GM21737 (cell line): ENCODE results near the gene PRKAG2.

Experiments used
- ATAC-seq: cut with Tn5 transposase; IDR thresholded peaks from one replicate; pipeline ENCODE4 v1.9.1; 2021; ENCODE audit warnings: mild to moderate bottlenecking, moderate library complexity; ENCODE audit not compliant: unreplicated experiment

Gene PRKAG2

DNA sequence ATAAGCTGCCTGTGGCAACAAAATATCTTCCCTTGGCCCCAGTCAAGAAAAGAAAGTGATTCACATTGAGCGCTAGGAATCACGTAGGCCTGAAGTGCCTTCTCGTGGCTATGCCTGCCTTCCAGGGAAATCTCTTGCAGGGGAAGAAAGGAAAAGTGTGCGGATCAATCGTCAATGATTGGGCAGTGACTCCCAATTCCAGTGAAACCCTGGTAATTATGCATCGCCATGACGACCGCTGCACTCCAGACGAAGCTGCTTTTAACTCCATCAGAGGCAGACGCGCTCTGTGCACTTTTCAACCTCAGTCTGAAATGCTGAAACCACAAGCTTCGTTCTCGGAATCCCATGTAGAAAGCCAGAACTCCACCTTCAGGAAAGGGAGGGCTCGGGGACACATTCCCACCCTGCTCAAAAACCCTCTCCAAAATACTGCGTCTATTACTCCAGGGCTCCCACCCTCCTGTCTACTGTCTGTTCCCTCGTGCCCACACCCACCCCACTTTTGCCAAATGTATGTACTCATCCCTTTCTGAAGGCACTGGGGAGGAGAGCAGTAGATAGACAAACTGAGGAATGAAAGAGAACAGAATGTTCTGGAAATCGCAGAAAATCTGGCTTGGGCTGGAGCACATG, 24.2 kb upstream of the PRKAG2 start:
- no peak for ATAC-seq

DNA sequence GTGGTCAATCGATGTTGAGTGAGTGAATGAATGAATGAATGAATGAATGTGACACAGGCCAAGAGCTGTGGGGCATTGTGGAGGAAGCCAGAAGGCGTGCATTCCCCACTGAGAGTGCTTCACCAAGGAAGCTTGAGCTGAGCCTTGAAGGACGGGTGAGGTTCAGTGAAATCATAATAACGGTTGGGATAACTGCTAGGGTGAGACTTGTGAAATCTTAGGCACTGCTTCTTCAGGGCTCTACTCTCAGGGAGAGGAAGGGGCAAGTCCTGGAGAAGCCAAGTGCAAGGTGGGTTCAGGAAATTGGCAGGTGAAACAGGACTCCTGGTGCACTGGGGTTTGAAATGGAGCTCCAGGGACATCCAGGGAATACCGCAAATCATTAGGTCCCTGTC, 23.7 kb upstream of the PRKAG2 start:
- ATAC-seq: no peak

GRCh38 chr7:151899513-151900360, 22.8 kb upstream of the PRKAG2 start:
- no peak for ATAC-seq

GRCh38 chr7:151897951-151898686, 21.2 kb upstream of the PRKAG2 start:
- no peak for ATAC-seq

- no peak for ATAC-seq
These were observed 20.3 kb upstream of the PRKAG2 start for GRCh38 chr7:151897161-151897731.

GRCh38 chr7:151896486-151896885, 19.6 kb upstream of the PRKAG2 start:
- no peak for ATAC-seq

DNA sequence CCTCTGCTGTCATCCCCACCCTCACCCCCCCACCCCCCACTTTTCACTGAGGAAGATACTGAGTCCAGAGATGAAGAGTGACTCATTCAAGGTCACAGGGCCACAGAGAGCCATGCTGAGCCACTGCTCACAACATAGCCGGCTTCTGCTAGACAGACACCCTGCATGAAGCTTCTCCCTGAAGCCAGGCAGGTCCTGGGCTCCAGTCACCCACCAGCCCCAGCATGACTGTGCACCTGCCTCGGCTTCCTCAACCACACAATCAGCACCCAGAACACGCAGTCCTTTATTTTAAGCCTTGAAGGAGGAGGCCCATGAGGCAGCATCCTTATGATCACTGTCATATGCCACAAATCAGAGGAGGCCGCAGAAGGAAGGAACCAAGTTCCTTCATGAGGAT, 19.2 kb upstream of the PRKAG2 start:
- ATAC-seq: no peak

- no peak for ATAC-seq
These were observed 18.7 kb upstream of the PRKAG2 start for GRCh38 chr7:151895631-151896031.

- ATAC-seq: no peak
These were observed 18.2 kb upstream of the PRKAG2 start for GRCh38 chr7:151895008-151895630.

GRCh38 chr7:151894111-151895007, 17.4 kb upstream of the PRKAG2 start:
- ATAC-seq: no peak

GRCh38 chr7:151893405-151893923, 16.5 kb upstream of the PRKAG2 start:
- no peak for ATAC-seq

DNA sequence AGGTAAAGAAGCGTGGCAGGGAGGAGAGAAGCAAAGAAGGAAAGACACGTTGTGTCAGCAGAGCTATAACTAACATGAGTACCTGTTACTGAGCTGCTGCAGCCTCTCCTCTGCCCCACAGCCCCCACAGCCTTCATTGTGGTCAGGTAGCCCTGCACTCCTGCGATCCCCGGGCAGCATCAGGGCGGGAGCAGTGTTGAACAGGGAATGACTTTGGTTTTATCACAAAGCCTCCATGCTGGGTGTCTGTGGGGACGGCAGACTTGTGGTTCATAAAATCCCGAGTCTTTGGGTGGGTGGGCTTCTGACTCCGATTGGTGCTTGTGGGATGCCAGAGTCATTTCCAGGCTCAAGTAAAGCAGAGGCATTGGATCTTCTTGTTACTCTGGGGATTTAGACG, 14.8 kb upstream of the PRKAG2 start:
- no peak for ATAC-seq

DNA sequence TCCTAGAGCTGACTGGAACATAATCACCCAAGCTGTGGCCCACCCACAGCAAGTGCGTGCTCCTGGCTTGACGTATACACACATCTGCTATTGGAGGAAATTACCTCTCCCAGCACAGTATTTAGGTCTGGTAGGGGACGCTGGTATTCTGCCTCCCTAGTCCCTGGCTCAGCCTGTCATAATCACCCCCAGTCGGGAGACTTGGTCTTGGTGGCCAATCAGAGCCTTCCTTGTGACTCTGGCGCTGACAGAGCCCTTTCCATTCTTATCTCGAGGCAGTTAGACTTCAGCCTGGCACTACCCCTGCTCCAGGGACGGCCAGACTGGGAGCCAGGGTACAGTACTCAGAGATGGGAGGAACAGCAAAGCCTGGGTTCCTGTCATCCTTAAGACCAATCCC, 14.3 kb upstream of the PRKAG2 start:
- no peak for ATAC-seq

GRCh38 chr7:151890355-151891004, 13.6 kb upstream of the PRKAG2 start:
- ATAC-seq: no peak

GRCh38 chr7:151889406-151890354, 12.8 kb upstream of the PRKAG2 start:
- no peak for ATAC-seq

DNA sequence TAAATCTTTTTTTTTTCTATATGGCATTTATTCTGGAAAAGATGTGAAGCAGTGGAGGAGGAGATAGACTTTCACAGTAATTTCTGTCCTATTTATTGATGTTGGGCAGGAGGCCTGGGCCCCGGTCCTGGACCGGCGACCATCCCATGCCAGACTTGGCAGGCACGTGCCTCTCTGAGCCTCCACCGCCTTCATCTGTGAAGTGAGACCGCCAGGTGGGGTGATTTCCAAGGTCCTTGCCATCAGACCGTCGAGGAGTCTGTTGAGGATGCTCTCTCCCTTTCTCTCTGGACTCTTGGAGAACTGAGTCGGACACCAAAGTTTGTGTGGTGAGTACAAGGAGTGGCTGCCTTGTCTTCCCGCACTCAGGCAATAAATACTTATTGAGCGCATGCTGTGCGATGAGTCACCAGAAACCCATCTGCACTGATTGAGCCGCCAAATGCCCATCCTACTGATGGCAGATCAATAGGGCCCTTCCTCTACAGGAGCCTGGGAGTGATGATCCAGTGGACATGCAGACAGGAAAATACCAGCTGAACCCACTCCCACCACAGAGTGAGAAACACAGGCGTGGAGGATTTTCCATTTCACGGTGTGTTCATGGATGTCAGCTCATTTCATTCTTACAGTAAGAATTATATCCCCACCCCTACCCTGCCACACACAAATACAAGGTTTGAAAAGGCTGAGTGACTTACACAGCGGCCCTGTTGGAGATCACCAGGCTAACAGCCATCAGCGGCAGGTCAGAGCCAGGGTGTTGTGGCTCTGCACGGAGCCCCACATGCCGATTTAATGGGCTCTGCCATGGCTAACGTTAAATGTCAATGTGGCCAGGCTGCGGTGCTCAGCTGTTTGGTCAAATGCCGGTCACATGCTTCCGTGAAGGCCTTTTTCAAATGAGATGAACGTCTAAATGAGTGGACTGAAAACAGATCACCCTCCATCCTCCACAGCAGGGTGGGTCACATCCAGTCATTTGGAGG, 11.5 kb upstream of the PRKAG2 start:
- no peak for ATAC-seq

DNA sequence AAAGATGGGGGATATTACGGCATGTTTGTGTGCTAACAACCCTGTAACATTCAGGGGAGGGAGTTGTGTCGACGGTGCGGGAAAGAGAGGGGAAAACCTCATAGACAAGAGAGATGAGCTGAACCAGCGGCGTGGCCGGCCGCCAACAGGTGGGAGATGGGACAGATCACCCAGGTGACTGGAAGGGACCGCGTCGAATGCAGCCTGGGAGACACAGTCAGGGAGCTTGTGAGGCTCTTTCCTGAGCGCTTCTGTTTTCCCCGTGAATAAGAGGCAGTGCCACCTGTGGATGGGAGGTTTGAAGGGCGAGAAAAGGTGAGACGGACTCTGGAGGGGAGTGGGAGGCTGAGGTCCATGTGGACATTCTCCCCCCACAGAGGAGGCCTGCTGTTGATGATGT, 9.9 kb upstream of the PRKAG2 start:
- no peak for ATAC-seq
